ENCODE data around the gene DUSP7. TPM values are rescaled to one million over a fixed set of nuclear protein-coding genes. Genes with fewer than 3 reads are reported as not detected.

The DUSP7 gene
- total RNA-seq, 1 donor from 2014 or later = 9.5 TPM

DNA sequence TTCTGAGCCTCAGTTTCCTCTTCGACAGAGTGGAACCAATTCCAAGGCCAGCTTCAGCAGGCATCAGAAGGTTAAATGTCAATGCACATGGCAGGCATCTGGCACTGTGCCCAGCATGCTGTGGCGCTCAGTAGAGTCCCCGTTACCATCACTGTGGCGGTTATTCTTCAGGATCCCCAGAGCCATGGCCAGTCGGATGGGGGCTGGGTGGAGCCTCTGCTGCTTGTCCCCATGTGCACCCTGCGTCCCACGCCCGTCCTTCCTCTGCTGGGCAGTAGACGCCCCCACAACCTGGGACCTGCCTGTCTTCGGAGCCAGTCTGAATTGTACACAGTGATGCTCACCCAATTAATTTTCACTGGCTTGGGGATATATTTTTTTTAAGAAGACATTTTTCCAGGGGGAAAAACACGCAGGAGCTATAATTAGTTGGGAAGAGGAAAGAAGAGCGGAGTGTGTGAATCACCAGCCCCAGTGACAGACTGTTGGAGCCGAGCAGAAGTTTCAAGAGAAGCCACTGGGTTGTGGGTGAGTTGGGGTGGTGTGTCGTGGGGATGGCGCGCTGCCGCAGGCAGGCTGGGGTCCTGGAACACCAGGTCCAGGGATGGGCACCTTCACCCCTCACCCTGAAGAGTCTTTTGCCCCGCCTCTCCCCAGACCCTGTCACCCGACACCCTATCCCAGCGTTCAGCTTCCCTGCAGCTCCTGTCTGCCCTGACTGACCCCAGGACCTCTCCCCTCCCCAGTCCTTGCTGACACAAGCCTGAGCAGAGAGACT lies 33.9 kb downstream of the DUSP7 start:
- TF ChIP-seq, protein P1, sequence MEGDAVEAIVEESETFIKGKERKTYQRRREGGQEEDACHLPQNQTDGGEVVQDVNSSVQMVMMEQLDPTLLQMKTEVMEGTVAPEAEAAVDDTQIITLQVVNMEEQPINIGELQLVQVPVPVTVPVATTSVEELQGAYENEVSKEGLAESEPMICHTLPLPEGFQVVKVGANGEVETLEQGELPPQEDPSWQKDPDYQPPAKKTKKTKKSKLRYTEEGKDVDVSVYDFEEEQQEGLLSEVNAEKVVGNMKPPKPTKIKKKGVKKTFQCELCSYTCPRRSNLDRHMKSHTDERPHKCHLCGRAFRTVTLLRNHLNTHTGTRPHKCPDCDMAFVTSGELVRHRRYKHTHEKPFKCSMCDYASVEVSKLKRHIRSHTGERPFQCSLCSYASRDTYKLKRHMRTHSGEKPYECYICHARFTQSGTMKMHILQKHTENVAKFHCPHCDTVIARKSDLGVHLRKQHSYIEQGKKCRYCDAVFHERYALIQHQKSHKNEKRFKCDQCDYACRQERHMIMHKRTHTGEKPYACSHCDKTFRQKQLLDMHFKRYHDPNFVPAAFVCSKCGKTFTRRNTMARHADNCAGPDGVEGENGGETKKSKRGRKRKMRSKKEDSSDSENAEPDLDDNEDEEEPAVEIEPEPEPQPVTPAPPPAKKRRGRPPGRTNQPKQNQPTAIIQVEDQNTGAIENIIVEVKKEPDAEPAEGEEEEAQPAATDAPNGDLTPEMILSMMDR (IDR thresholded peaks at IDR 0.05; ENCODE audit: partially characterized antibody, unreplicated experiment) = no peak
- H3K36me3 Mint-ChIP-seq (ENCODE audit: unreplicated experiment) = peaks cover 4% of the 10 kb centered on the region
- H3K4me1 Mint-ChIP-seq (ENCODE audit: low read depth, unreplicated experiment) = peaks cover 40% of the 10 kb centered on the region

DNA sequence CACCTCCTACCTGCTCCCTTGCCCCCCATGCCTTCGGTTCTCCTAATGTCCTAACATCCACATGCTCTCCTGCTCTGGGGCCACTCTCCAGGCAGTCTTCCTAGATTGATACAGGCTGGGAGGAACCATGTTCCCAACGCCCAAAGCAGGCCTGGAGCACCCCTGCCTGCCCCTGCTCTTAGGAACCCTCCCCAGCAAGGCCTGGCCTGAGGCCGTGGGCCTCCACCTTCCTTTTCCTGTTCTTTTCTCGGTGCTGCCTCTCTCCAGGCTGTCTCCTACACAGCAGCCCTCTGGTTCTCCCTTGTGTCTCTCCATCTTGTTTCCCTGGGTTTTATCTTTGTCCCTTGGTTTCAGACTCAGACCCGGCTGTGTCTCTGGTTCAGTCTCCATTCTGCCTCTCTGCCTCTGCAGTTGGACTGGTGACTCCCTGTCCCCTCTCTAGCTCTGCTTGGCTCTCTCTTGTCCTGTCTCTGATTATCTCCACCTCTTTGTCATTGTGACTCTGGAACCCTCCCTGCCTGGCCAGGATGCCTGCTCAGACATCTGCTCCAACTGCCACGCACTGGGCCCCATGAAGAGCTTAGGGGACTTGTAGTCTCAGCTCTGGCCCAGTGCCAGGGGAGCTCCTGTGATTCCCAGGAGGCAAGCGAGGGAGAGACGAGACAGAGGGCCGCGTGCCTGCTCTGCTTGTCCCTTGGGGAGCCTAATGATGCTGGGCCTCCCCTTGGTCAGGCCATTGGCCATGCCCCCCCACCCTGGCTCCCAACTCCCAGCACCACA lies 34.7 kb downstream of the DUSP7 start:
- Mint-ChIP-seq H3K9me3 (ENCODE audit: unreplicated experiment) (peaks cover 30% of the 10 kb centered on the region), H3K4me1 (ENCODE audit: low read depth, unreplicated experiment) (peaks cover 42% of the 10 kb centered on the region), H3K27ac (ENCODE audit: unreplicated experiment) (no peak overlapping the region), H3K4me3 (ENCODE audit: unreplicated experiment) (peak overlapping the region; percentile 3), H3K36me3 (ENCODE audit: unreplicated experiment) (peaks cover 4% of the 10 kb centered on the region), H3K27me3 (ENCODE audit: unreplicated experiment) (peaks cover 29% of the 10 kb centered on the region)
- TF ChIP-seq, protein P1 (IDR thresholded peaks at IDR 0.05; ENCODE audit: partially characterized antibody, unreplicated experiment) = no peak
- DNase-seq = no peak

More for the DNA sequence above, 33.9 kb downstream of the DUSP7 start:
- DNase-seq = no peak
- H3K27ac Mint-ChIP-seq (ENCODE audit: unreplicated experiment) = peak overlapping the region; percentile 48
- peaks cover 30% of the 10 kb centered on the region for H3K9me3 Mint-ChIP-seq (ENCODE audit: unreplicated experiment)
- H3K4me3 Mint-ChIP-seq (ENCODE audit: unreplicated experiment) = peak overlapping the region; percentile 52
- peaks cover 26% of the 10 kb centered on the region for H3K27me3 Mint-ChIP-seq (ENCODE audit: unreplicated experiment)

DNA sequence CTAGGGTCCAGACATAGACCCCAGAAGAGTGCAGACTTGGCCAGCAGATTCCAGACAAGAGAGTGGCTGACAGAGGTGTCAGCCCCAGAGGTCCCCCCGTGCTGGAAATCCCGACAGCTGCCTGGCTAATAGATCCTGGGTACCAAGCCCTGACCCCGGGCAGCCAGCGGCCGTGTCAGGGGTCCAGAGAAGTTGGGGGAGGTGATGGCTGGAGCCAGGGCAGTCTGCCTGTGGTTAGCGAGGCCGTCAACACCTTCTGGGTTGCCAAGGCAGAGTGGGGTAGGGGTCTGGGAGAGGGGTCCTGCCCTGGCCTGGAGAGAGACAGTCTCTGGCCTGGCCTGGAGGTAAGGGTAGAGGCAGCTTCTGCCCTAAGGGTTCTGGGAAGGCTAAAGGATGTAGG lies 35.6 kb downstream of the DUSP7 start:
- Mint-ChIP-seq H3K27ac (ENCODE audit: unreplicated experiment) (no peak overlapping the region), H3K4me1 (ENCODE audit: low read depth, unreplicated experiment) (peaks cover 38% of the 10 kb centered on the region), H3K4me3 (ENCODE audit: unreplicated experiment) (no peak overlapping the region), H3K9me3 (ENCODE audit: unreplicated experiment) (peaks cover 23% of the 10 kb centered on the region), H3K27me3 (ENCODE audit: unreplicated experiment) (peaks cover 22% of the 10 kb centered on the region), H3K36me3 (ENCODE audit: unreplicated experiment) (no peaks in the 10 kb centered on the region)
- TF ChIP-seq, protein P1 (IDR thresholded peaks at IDR 0.05; ENCODE audit: partially characterized antibody, unreplicated experiment) = no peak
- DNase-seq = no peak

DNA sequence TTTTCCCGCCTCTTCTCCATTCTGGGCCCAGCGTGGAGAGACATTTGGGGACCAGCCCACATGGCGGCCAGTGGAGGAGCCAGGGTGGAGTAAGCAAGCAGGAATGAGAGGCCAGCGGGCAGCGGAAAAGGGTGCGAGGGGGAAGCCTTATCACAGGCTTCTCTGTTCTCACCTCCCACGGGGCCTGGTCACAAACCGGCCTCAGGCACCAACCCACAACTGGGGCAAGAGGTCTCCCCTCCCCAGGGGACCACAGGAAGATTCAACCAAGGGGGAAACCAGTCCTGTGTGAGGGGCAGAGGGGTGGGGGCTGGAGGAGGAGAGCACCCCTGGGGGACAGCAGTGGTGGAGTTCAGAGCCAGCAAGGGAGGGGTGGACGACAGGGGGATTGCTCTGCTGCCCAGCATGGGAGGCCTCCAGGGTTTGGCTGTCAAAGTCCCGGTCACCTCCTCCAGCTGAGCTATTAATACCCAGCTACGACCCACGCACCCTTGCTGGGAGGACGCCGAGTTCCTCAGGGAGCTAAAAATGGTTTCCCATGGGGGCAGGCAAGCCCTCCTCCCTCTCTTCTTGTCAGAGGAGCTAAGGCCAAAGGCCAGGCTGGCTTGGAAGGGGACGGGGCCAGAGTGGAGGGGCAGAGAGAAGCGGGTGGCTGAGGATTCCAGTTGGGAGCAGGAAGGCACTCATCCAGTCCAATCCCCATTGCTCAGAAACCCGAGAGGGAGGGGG lies 36.9 kb downstream of the DUSP7 start:
- Mint-ChIP-seq H3K27ac (ENCODE audit: unreplicated experiment) (no peak overlapping the region), H3K4me1 (ENCODE audit: low read depth, unreplicated experiment) (peaks cover 30% of the 10 kb centered on the region), H3K4me3 (ENCODE audit: unreplicated experiment) (no peak overlapping the region), H3K36me3 (ENCODE audit: unreplicated experiment) (no peaks in the 10 kb centered on the region), H3K9me3 (ENCODE audit: unreplicated experiment) (peaks cover 11% of the 10 kb centered on the region), H3K27me3 (ENCODE audit: unreplicated experiment) (peaks cover 11% of the 10 kb centered on the region)
- TF ChIP-seq, protein P1 (IDR thresholded peaks at IDR 0.05; ENCODE audit: partially characterized antibody, unreplicated experiment) = no peak
- DNase-seq = no peak
